Endothelial cell of umbilical vein (primary cell): ENCODE data around the gene POLR2F.

Source experiments
- POLR2AphosphoS5 ChIP-seq: IDR thresholded peaks from 2 replicates; pipeline ENCODE4 v1.6.1; 2012; ENCODE audit warnings: low read depth, mild to moderate bottlenecking, control low read depth, low read length, moderate library complexity; ENCODE audit not compliant: insufficient read depth
- TF ChIP-seq, protein P1 (sequence below): IDR thresholded peaks from 2 replicates; pipeline ENCODE4 v1.6.1; 2011; ENCODE audit not compliant: insufficient read depth, insufficient read length

DNA sequence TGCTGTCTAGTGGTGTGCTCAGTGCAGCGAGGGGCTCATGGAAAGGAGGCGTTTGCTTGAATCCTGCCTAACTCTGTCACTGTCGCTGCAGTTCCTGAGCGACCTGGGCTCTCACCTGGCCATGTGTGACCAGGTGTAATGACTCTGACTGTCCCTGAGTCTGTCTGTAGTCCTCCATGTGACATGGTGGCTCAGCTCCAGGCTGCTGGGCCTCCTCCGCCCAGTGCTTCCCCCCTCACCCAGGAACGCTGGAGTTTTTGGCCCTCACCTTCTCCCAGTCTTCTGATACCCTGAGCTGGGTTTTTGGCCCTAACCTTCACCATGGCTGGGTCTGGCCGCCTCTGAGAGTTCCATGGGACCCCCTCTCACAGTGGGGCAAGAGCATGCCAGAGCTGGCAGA lies 27.1 kb upstream of the POLR2F start:
- no peak for TF ChIP-seq POLR2AphosphoS5
- TF ChIP-seq, protein P1, sequence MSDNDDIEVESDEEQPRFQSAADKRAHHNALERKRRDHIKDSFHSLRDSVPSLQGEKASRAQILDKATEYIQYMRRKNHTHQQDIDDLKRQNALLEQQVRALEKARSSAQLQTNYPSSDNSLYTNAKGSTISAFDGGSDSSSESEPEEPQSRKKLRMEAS = no peak
